HG03520 (cell line): ENCODE results near the gene SIRPG.
"Not testable (repeated sequence)": the region's sequence is repeated elsewhere in the genome, so short reads cannot be mapped to it uniquely, and the experiment has no call there.

Experiments used
- ATAC-seq: cut with Tn5 transposase; IDR thresholded peaks from one replicate; pipeline ENCODE4 v1.9.1; 2021; ENCODE audit warnings: mild to moderate bottlenecking, moderate library complexity; ENCODE audit not compliant: unreplicated experiment

SIRPG gene

GRCh38 chr20:1637226-1637625 lies 20.4 kb downstream of the SIRPG start:
- ATAC-seq: no peak

GRCh38 chr20:1636621-1637020 lies 21.0 kb downstream of the SIRPG start:
- no peak for ATAC-seq

DNA sequence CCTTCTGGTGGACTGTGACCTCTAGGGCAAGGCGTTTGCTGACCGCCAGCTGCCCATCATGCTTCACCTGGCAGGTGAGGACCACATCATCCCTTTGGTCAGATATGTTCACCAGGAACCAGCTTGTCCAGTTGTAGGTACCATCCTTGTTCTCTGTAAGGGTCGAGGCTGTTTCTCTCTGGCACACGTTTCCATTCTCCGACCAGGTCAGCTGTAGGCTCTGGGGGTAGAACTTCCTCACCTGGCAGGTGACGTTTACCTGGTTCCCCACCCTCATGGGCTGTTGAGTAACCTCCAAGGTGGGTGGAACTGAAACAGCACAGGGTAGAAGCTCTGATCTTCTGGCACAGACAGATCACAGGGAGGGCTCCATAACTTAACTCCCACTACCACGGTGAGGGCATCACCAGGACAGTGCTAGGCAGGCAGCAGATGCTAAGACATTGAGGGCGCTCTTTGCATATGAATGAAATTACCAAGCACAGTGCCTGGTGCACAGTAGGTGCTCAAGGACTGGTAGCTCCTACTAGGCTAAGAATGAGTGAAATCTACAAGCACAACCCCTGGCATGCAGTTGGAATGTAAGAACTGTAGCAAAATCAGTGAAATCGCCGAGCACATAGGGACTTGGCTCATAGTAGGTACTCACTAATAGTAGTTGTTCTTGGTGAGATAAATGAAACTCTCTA lies 22.1 kb downstream of the SIRPG start:
- ATAC-seq: no peak

GRCh38 chr20:1633535-1633934 lies 24.0 kb downstream of the SIRPG start:
- ATAC-seq: no peak

- ATAC-seq: no peak
Measured at GRCh38 chr20:1632178-1632577, 25.4 kb downstream of the SIRPG start.

GRCh38 chr20:1631309-1632151 lies 26.0 kb downstream of the SIRPG start:
- no peak for ATAC-seq

GRCh38 chr20:1630186-1630585 lies 27.4 kb downstream of the SIRPG start:
- no peak for ATAC-seq

- no peak for ATAC-seq
Measured at GRCh38 chr20:1629321-1629720, 28.3 kb downstream of the SIRPG start.

DNA sequence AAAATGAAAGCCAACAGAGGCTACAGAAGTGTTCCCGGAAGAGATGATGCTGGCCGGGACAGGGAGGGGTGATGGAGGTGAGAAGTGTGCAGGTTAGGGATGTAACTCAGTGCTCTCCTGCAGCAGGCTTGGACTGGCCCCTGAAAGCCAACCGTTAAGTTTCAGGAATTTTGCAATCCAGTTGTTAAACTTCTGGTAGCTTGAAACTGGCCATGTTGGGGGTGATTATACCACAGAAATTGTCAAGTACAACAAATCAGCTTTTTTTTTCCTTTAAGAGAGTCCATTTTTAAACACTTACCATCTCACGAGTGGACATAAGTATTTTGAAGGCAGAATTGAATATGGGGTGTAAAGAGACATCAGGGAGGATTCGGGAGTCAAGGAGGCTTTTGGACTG lies 29.0 kb downstream of the SIRPG start:
- no peak for ATAC-seq

DNA sequence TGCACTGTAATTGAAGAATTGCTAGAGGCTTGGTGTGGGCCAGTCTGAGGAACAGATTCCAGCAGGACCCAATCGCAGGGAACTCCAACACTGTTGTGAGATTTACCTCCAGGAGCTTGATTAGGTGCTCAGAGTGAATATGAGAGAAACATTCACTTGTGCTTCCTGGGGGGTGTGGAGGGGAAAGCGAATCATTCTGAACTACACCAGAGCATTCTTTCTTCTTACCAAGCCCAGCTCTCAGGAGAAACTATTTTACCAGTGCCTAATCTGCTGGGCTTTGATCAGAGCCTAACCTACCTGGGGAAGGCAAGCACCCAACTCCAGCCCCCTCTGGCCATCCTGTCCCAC lies 30.4 kb downstream of the SIRPG start:
- ATAC-seq: no peak

DNA sequence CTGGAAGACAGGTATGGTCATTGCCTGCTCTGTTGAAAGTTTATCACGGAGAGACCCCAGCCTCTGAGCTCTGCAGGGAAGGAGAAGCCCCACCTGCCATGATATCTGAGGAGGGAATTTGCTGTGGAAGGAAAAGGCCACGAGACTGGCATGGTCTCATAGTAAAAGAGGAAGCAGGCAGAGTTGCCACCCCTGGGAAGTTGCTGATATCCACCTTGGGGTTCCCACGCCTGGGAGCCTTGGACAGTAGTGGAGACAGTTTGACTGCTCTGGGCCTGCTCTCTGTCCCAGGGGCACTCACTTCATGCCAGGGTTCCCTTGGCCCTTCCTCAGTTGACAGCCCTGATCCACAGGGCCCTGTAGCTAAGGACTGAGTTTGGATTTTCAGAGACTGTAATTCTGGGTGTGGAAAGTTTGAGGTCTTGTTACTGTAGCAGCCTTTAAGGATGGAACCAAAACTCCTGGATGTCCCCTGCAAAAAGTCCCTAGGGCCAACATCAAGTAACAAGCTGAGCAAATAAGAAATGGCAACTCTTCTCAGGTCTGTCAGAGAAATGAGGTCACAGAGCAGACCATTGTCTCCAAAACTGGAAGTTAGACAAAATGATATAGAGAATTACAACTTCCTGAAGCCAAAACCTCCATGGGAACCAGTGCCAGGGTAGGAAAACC lies 30.9 kb downstream of the SIRPG start:
- no peak for ATAC-seq

DNA sequence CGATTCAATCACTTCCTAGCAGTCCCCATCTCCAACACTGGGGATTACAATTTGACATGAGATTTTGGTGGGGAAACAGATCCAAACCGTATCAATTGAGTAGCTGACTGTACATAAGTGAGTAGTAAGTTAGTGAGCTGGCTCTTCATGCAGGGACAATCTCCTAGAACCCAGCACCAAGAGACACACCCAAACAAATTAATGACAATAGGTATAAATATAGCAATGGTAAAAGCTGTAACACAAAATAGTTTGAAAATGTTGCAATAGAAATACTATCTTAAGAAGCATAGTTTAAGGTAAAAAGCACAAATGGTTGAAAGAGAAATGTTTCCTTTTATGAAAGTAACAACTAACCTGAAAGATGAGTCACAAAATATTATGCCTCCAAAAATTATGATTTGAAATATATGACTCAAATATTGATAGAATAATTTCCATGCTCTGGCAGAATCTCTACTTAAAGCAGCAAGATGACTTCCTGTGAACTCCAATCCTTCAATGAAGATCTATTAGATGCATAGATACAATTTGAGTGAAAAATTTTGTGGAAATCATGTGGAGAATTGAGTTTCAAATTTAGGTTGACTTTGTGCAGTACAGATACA lies 32.4 kb downstream of the SIRPG start:
- ATAC-seq: no peak

GRCh38 chr20:1623501-1624205 lies 33.9 kb downstream of the SIRPG start:
- ATAC-seq: no peak

- ATAC-seq: no peak
Measured at GRCh38 chr20:1622450-1622849, 35.1 kb downstream of the SIRPG start.

- no peak for ATAC-seq
Measured at GRCh38 chr20:1621316-1621715, 36.3 kb downstream of the SIRPG start.

GRCh38 chr20:1619861-1620444 lies 37.6 kb downstream of the SIRPG start, which contains the start of gene SIRPB1:
SIRPB1 (minus strand) TSS chr20:1620009; CDS start chr20:1619944, 65 bp downstream.
- no peak for ATAC-seq

- no peak for ATAC-seq
Measured at GRCh38 chr20:1618954-1619540, 38.5 kb downstream of the SIRPG start.

DNA sequence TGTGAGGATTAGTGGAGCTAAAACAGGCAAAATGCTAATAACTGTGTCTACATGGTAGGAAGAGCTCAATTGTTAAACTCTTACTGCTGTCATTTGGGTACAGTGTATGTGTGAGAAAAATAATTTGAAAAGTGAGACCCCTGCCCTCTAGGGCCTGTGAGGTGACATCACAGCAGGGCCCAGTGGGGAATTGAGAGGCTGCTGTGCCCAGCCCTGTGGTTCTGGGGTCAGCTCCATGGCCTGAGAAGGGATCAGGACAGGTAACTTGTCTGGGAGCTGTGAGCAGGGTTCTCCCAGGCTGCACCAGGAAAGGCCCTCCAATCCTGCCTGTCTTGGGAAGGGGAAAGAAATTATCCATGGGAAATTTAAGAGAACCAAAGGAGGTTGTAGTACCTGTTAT lies 39.1 kb downstream of the SIRPG start:
- no peak for ATAC-seq

DNA sequence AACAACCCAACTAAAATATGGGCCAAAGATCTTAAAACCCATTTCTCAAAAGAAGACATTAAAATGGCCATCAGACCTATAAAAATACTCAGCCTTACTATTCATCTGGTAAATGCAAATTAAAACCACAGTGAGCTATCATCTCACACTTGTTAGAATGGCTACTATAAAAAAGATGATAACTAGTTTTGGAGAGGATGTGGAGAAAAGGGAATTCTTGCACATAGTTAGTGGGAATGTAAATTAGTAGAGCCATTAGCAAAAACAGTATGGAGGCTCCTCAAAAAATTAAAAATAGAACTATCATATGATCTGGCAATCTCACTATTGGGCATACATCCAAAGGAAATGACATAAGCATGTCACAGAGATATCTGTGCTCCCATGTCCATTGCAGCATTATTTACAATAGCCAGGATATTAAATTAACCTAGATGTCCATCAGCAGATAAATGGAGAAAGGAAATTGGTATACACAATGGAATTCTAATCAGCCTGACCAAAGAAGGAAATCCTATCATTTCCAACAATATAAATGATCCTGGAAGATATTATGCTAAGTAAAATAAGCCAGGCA lies 40.6 kb downstream of the SIRPG start:
- no peak for ATAC-seq

DNA sequence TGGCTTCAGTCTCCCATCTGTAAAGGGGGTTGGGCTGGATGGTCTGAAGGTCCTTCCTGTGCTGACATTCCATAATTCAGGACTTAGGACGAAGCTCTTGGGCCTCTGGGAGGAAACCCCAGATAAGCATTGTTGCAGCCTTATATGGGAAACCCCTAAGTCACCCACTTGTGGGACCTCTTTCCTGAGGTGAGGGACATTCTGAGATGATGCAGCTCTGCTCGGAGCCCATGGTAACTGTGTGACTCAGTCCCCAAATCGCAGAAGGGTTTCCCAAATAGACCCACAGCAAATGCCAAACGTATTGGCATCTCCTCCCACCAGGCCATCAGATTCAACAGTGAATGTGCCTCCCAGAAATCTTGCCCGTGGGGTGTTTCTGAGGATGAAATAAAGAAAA lies 47.2 kb downstream of the SIRPG start:
- not testable (repeated sequence) for ATAC-seq
